Neuronal stem cell (in vitro differentiated cells): ENCODE results near the gene PRDM11.

ENCODE experiments used
- DNase-seq: peaks from one replicate; pipeline ENCODE4 v3.0.0-alpha.2; 2013; ENCODE audit warnings: low spot score
- H2AFZ ChIP-seq: one replicate; pipeline ENCODE4 v1.6.1; 2013; ENCODE audit warnings: mild to moderate bottlenecking, low read length, inconsistent platforms
- H2AK5ac ChIP-seq: 2 replicates; pipeline ENCODE4 v1.6.1; 2013; ENCODE audit warnings: low read depth, mild to moderate bottlenecking, inconsistent platforms, low read length, moderate library complexity, mixed read lengths
- H2BK120ac ChIP-seq: 2 replicates; pipeline ENCODE4 v1.6.1; 2013; ENCODE audit warnings: low read depth, mild to moderate bottlenecking, inconsistent platforms, low read length, moderate library complexity, mixed read lengths
- H2BK12ac ChIP-seq: one replicate; pipeline ENCODE4 v1.6.1; 2013; ENCODE audit warnings: low read length, inconsistent platforms
- H2BK15ac ChIP-seq: 2 replicates; pipeline ENCODE4 v1.6.1; 2013; ENCODE audit warnings: mild to moderate bottlenecking, low read length, inconsistent platforms, mixed read lengths
- H2BK5ac ChIP-seq: one replicate; pipeline ENCODE4 v1.6.1; 2013; ENCODE audit warnings: inconsistent platforms, mild to moderate bottlenecking, low read length, moderate library complexity
- H3K14ac ChIP-seq: one replicate; pipeline ENCODE4 v1.6.1; 2013; ENCODE audit warnings: low read length, inconsistent platforms
- H3K18ac ChIP-seq: 2 replicates; pipeline ENCODE4 v1.6.1; 2013; ENCODE audit warnings: low read length, inconsistent platforms
- H3K23ac ChIP-seq: 2 replicates; pipeline ENCODE4 v1.6.1; 2013; ENCODE audit warnings: low read depth, mild to moderate bottlenecking, mixed read lengths, low read length, inconsistent platforms; ENCODE audit not compliant: poor library complexity
- H3K27ac ChIP-seq: replicated peaks from 3 replicates; pipeline ENCODE4 v1.5.1; 2013; ENCODE audit warnings: low read length, inconsistent platforms
- H3K27me3 ChIP-seq, 3 experiments: 2 replicates each; pipeline ENCODE4 v1.6.1; 2013; ENCODE audit warnings: low read length in 3 of 3, mild to moderate bottlenecking in 2 of 3, inconsistent platforms in 1 of 3, low read depth in 1 of 3, mixed read lengths in 1 of 3, moderate library complexity in 1 of 3; ENCODE audit not compliant: control insufficient read depth in 3 of 3, insufficient read depth in 3 of 3
- H3K36me3 ChIP-seq, 2 donors: replicated peaks in 1 of 2; 2 replicates each; pipeline ENCODE4 v1.6.1; 2013; ENCODE audit warnings: low read length in 2 of 2; ENCODE audit not compliant: control insufficient read depth in 2 of 2, insufficient read depth in 2 of 2
- H3K4ac ChIP-seq: 2 replicates; pipeline ENCODE4 v1.6.1; 2013; ENCODE audit warnings: inconsistent platforms, mild to moderate bottlenecking, low read length, moderate library complexity
- H3K4me1 ChIP-seq, 2 donors: 1 replicate in 1 of 2; 2 replicates in 1 of 2; pipeline ENCODE4 v1.6.1; 2013; ENCODE audit warnings: low read length in 2 of 2, low read depth in 1 of 2; ENCODE audit not compliant: control insufficient read depth in 2 of 2, insufficient read depth in 1 of 2
- H3K4me2 ChIP-seq: one replicate; pipeline ENCODE4 v1.6.1; 2013; ENCODE audit warnings: mild to moderate bottlenecking, low read length, inconsistent platforms; ENCODE audit not compliant: insufficient read depth, poor library complexity, severe bottlenecking
- H3K4me3 ChIP-seq, 2 donors: 2 replicates each; pipeline ENCODE4 v1.5.1; 2013; ENCODE audit warnings: low read length in 2 of 2, mild to moderate bottlenecking in 2 of 2, inconsistent platforms in 1 of 2, moderate library complexity in 1 of 2
- H3K79me1 ChIP-seq: one replicate; pipeline ENCODE4 v1.6.1; 2013; ENCODE audit warnings: low read depth, mild to moderate bottlenecking, inconsistent platforms, low read length, moderate library complexity
- H3K9ac ChIP-seq: one replicate; pipeline ENCODE4 v1.6.1; 2013; ENCODE audit warnings: mild to moderate bottlenecking, low read depth, low read length, inconsistent platforms; ENCODE audit not compliant: poor library complexity
- H3K9me3 ChIP-seq, 2 donors: replicated peaks in 1 of 2; 2 replicates each; pipeline versions ENCODE3 to v1.6.1; 2013; ENCODE audit warnings: low read length in 2 of 2, mild to moderate bottlenecking in 2 of 2, inconsistent platforms in 1 of 2, low read depth in 1 of 2, mixed read lengths in 1 of 2, moderate library complexity in 1 of 2; ENCODE audit not compliant: control insufficient read depth in 2 of 2, insufficient read depth in 1 of 2
- H4K8ac ChIP-seq: one replicate; pipeline ENCODE4 v1.6.1; 2013; ENCODE audit warnings: low read depth, mild to moderate bottlenecking, inconsistent platforms, low read length, moderate library complexity
- H4K91ac ChIP-seq: one replicate; pipeline ENCODE4 v1.6.1; 2013; ENCODE audit warnings: low read length, low read depth, mild to moderate bottlenecking, inconsistent platforms; ENCODE audit not compliant: poor library complexity
- WGBS, 2 donors: extraction: QIAGEN DNeasy Blood & Tissue Kit; methylation state at CpG; one replicate each; pipeline ENCODE4 v1.1.7; 2013; ENCODE audit warnings: missing lambda C conversion rate in 2 of 2, mixed read lengths in 1 of 2; ENCODE audit not compliant: insufficient read length in 2 of 2, insufficient replicate concordance in 1 of 2; ENCODE audit errors: extremely low coverage in 2 of 2; 5-methylcytosine and 5-hydroxymethylcytosine counted together

Gene PRDM11

DNA sequence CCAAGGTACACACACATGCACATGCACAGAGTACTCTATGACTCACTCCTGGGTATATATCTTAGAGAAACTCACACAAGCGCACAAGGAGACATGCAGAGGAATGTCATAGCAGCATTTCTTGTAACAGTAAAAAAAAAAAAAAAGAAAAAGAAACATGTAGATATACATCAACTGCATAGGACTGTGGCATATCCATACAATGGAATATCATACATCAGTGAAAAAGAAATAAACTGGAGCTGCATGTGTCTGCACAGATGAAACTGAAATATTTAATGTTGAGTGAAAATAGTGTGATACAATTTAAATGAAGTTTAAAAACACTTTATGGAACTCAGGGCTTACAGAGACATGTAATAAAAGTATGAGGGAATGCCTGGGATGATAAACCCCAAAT, 93.3 kb downstream of the PRDM11 start:
- WGBS, 2 donors = no CpG with 5 or more reads among the region's 1 CpG
- no peak overlapping the region for H2BK5ac ChIP-seq

DNA sequence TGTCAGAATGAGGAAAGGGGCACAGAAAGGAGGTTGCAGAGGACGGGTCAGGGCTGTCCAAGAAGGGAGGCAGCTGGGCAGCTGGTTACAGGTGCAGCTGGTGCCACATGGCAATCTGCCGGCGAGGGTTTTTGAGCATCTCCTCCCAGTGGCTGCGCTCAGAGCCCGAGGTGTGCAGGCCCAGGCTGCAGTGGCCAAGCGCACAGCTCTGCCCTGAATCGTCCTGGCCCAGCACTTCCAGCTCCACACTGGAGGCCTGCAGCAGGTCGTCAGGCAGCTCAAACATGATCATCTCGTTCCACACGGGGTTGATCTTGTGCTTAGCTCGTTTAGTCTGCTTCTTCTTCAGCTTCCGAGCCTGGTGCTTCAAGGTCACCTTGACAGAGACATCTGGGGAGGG, 97.5 kb downstream of the PRDM11 start:
- Histone ChIP-seq H3K4me3 (no peak overlapping the region), H3K9ac (no peak overlapping the region), H2BK12ac (no peak overlapping the region), H2BK5ac (no peak overlapping the region), H3K4me2 (no peak overlapping the region), H3K27ac (no peak overlapping the region), H2AK5ac (no peak overlapping the region), H3K9me3 (no peaks in the 10 kb centered on the region), H4K91ac (no peak overlapping the region), H3K4ac (no peak overlapping the region), H3K18ac (no peak overlapping the region), H4K8ac (no peak overlapping the region), H3K14ac (no peak overlapping the region), H3K27me3 (peaks cover 0 to 10% (median 0%) of the 10 kb centered on the region in 3 experiments), H2BK15ac (no peak overlapping the region), H2AFZ (no peak overlapping the region), H3K4me1 (no peaks in the 10 kb centered on the region), H3K79me1 (no peaks in the 10 kb centered on the region), H2BK120ac (no peak overlapping the region), H3K36me3 (no peaks in the 10 kb centered on the region), H3K23ac (no peak overlapping the region)
- no CpG with 5 or more reads among the region's 12 CpGs for WGBS, 2 donors
- DNase-seq = no peak

More for the DNA sequence above, 93.3 kb downstream of the PRDM11 start:
- no peak for DNase-seq
- no peak overlapping the region for H3K18ac ChIP-seq
- H3K23ac ChIP-seq = no peak overlapping the region
- no peak overlapping the region for H4K8ac ChIP-seq
- H3K9ac ChIP-seq = no peak overlapping the region
- no peak overlapping the region for H3K4me2 ChIP-seq
- no peaks in the 10 kb centered on the region for H3K9me3 ChIP-seq
- no peaks in the 10 kb centered on the region for H3K36me3 ChIP-seq
- no peak overlapping the region for H3K27ac ChIP-seq
- no peak overlapping the region for H2AK5ac ChIP-seq
- H2BK15ac ChIP-seq = no peak overlapping the region
- H3K14ac ChIP-seq = no peak overlapping the region
- no peak overlapping the region for H2BK120ac ChIP-seq
- H3K4me3 ChIP-seq = no peak overlapping the region
- H3K4me1 ChIP-seq = peaks cover 0 to 2% of the 10 kb centered on the region in 2 donors
- no peaks in the 10 kb centered on the region for H3K79me1 ChIP-seq
- H2AFZ ChIP-seq = no peak overlapping the region
- H3K4ac ChIP-seq = no peak overlapping the region
- peaks cover 0 to 15% (median 0%) of the 10 kb centered on the region in 3 experiments for H3K27me3 ChIP-seq
- no peak overlapping the region for H2BK12ac ChIP-seq
- no peak overlapping the region for H4K91ac ChIP-seq

DNA sequence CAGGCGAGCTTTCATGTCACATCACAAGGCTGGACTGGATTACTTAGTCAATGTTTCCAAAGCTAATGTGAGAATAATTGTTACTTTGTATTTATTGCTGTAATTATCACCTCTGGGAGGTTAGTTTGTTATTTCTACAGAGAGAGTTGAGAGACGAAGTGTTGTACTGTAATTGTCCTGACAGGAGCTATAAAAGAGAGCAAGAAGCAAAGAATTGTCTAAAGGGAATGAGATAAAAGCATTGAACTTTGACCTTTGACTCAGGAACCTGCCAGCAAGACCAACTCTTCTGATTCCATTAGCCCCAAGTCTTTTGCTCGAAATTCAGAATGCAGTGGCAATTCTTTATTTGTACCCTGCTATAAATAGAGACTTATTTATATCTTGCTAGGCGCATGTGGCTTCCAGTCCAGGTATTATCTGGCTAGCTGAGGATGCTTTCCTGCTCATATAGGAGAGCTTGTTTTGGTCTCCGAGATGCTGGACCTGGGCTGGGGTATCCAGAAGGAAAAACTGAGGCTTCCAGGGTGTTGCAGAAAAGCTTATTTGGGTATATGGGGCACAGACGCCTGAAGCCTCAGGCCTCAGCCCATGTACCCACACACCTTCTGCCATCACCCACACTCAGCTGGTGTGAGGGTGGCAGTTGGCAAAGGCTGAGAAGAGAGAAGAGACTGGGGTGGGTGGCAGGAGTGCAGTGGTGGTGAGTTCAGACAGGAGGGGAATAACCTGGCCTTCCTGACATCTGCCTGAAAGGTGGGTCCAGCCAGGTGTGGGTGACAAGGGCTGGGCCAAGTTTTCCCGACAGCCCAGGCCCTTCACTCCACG, 99.0 kb downstream of the PRDM11 start:
- H2BK5ac ChIP-seq = no peak overlapping the region

DNA sequence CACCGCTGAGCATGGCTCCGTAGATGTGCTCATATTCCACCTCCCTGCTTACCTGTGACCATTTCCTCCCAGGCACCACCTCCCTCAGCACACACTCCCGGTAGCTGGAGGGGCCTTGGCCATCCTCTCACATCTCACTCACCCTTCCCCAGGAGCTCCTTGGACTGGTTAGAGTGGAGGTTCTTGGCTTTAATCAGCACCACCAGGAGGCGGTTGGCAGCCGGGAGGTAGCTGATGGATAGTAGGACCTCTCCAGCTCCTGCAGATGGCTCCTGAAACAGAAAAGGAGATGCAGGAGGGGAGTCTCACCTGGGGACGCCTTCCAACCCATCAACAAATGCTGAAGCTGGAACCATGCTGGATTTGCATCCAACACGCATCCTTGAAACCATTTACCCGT, 99.8 kb downstream of the PRDM11 start:
- H3K4ac ChIP-seq = no peak overlapping the region
- no peak overlapping the region for H2AFZ ChIP-seq
- H3K4me3 ChIP-seq = no peak overlapping the region
- H2AK5ac ChIP-seq = no peak overlapping the region
- H4K8ac ChIP-seq = no peak overlapping the region
- H3K4me2 ChIP-seq = no peak overlapping the region
- no peak overlapping the region for H3K23ac ChIP-seq
- no peaks in the 10 kb centered on the region for H3K79me1 ChIP-seq
- DNase-seq = no peak
- no peak overlapping the region for H2BK15ac ChIP-seq
- H2BK12ac ChIP-seq = no peak overlapping the region
- peaks cover 0 to 10% (median 0%) of the 10 kb centered on the region in 3 experiments for H3K27me3 ChIP-seq
- no peaks in the 10 kb centered on the region for H3K9me3 ChIP-seq
- no peaks in the 10 kb centered on the region for H3K36me3 ChIP-seq
- H3K14ac ChIP-seq = no peak overlapping the region
- no CpG with 5 or more reads among the region's 8 CpGs for WGBS, 2 donors
- no peak overlapping the region for H3K27ac ChIP-seq
- H2BK120ac ChIP-seq = no peak overlapping the region
- no peak overlapping the region for H4K91ac ChIP-seq
- H3K18ac ChIP-seq = no peak overlapping the region
- no peaks in the 10 kb centered on the region for H3K4me1 ChIP-seq
- H2BK5ac ChIP-seq = no peak overlapping the region
- no peak overlapping the region for H3K9ac ChIP-seq

More for the DNA sequence above, 99.0 kb downstream of the PRDM11 start:
- Histone ChIP-seq H2BK120ac (no peak overlapping the region), H4K8ac (no peak overlapping the region), H3K27me3 (peaks cover 0 to 10% (median 0%) of the 10 kb centered on the region in 3 experiments), H3K36me3 (no peaks in the 10 kb centered on the region), H3K4me3 (no peak overlapping the region), H2BK12ac (no peak overlapping the region), H3K79me1 (no peaks in the 10 kb centered on the region), H3K23ac (no peak overlapping the region), H3K27ac (no peak overlapping the region), H3K4me1 (no peaks in the 10 kb centered on the region), H3K4me2 (no peak overlapping the region), H2AFZ (no peak overlapping the region), H3K4ac (no peak overlapping the region), H2AK5ac (no peak overlapping the region), H3K18ac (no peak overlapping the region), H2BK15ac (no peak overlapping the region), H3K9me3 (no peaks in the 10 kb centered on the region), H3K14ac (no peak overlapping the region), H4K91ac (no peak overlapping the region), H3K9ac (no peak overlapping the region)
- no CpG with 5 or more reads among the region's 8 CpGs for WGBS, 2 donors
- DNase-seq = no peak
